NT2/D1 (cell line): ENCODE measurements around the gene TBC1D7.

Source experiments
- DNase-seq: peaks from one replicate; pipeline ENCODE4 v3.0.0-alpha.2; 2011; ENCODE audit warnings: low read depth, low spot score
- H3K27me3 ChIP-seq: 2 replicates; pipeline ENCODE4 v1.6.0; 2011; ENCODE audit warnings: mild to moderate bottlenecking; ENCODE audit not compliant: insufficient read length, insufficient read depth
- H3K36me3 ChIP-seq: 2 replicates; pipeline ENCODE4 v1.6.1; 2011; ENCODE audit warnings: mild to moderate bottlenecking, low read length, mixed read lengths; ENCODE audit not compliant: insufficient read depth, insufficient read length
- H3K4me1 ChIP-seq: 2 replicates; pipeline ENCODE4 v1.5.1; 2011; ENCODE audit not compliant: insufficient read depth, insufficient read length
- H3K4me3 ChIP-seq: 2 replicates; pipeline ENCODE4 v1.5.1; 2011; ENCODE audit warnings: low read depth; ENCODE audit not compliant: insufficient read length
- H3K9ac ChIP-seq: 2 replicates; pipeline ENCODE4 v1.6.0; 2011; ENCODE audit warnings: low read depth; ENCODE audit not compliant: insufficient read length
- H3K9me3 ChIP-seq: 2 replicates; pipeline ENCODE4 v1.5.1; 2011; ENCODE audit warnings: mild to moderate bottlenecking, low read length; ENCODE audit not compliant: insufficient read depth
- SUZ12 ChIP-seq: IDR thresholded peaks from 2 replicates; pipeline ENCODE4 v1.6.1; 2011; ENCODE audit not compliant: insufficient read length, insufficient read depth; ENCODE audit errors: extremely low read depth
- YY1 ChIP-seq: IDR thresholded peaks from 2 replicates; pipeline ENCODE4 v1.6.1; 2011; ENCODE audit not compliant: insufficient read length, insufficient read depth
- ZNF274 ChIP-seq: IDR thresholded peaks from 2 replicates; pipeline ENCODE4 v1.6.1; 2011; ENCODE audit warnings: mild to moderate bottlenecking, low read depth, low read length

The TBC1D7 gene

GRCh38 chr6:13281686-13282085 is 46.7 kb downstream of the TBC1D7 start:
- peaks cover 5% of the 10 kb centered on the region for H3K36me3 ChIP-seq
- H3K4me1 ChIP-seq: peaks cover 2% of the 10 kb centered on the region
- no peak for TF ChIP-seq ZNF274
- no peak for TF ChIP-seq YY1
- no peak for TF ChIP-seq SUZ12
- no peak overlapping the region for H3K9ac ChIP-seq
- no peaks in the 10 kb centered on the region for H3K9me3 ChIP-seq
- no peaks in the 10 kb centered on the region for H3K27me3 ChIP-seq
- H3K4me3 ChIP-seq: no peak overlapping the region
- DNase-seq: no peak

GRCh38 chr6:13280254-13280653 is 48.1 kb downstream of the TBC1D7 start:
- no peak for DNase-seq
- Histone ChIP-seq H3K27me3 (no peaks in the 10 kb centered on the region), H3K36me3 (no peaks in the 10 kb centered on the region)

GRCh38 chr6:13278991-13279390 is 49.3 kb downstream of the TBC1D7 start:
- Histone ChIP-seq H3K9me3 (no peaks in the 10 kb centered on the region), H3K27me3 (no peaks in the 10 kb centered on the region), H3K4me3 (no peak overlapping the region), H3K9ac (no peak overlapping the region), H3K36me3 (no peaks in the 10 kb centered on the region), H3K4me1 (peaks cover 2% of the 10 kb centered on the region)
- TF ChIP-seq SUZ12 (no peak), ZNF274 (no peak), YY1 (no peak)
- no peak for DNase-seq

More at GRCh38 chr6:13280254-13280653, 48.1 kb downstream of the TBC1D7 start:
- Histone ChIP-seq H3K9me3 (no peaks in the 10 kb centered on the region), H3K9ac (no peak overlapping the region), H3K4me3 (no peak overlapping the region), H3K4me1 (peaks cover 2% of the 10 kb centered on the region)
- TF ChIP-seq YY1 (no peak), SUZ12 (no peak), ZNF274 (no peak)

GRCh38 chr6:13278164-13278563 is 50.2 kb downstream of the TBC1D7 start:
- H3K9me3 ChIP-seq: no peaks in the 10 kb centered on the region
- TF ChIP-seq SUZ12: no peak
- no peak for TF ChIP-seq YY1
- TF ChIP-seq ZNF274: no peak
- no peaks in the 10 kb centered on the region for H3K27me3 ChIP-seq
- no peaks in the 10 kb centered on the region for H3K36me3 ChIP-seq
- H3K4me1 ChIP-seq: no peaks in the 10 kb centered on the region
- H3K9ac ChIP-seq: no peak overlapping the region
- no peak for DNase-seq
- H3K4me3 ChIP-seq: no peak overlapping the region

- Histone ChIP-seq H3K36me3 (no peaks in the 10 kb centered on the region), H3K9me3 (no peaks in the 10 kb centered on the region), H3K27me3 (no peaks in the 10 kb centered on the region), H3K4me3 (no peak overlapping the region), H3K4me1 (no peaks in the 10 kb centered on the region), H3K9ac (no peak overlapping the region)
- DNase-seq: no peak
- TF ChIP-seq ZNF274 (no peak), SUZ12 (no peak), YY1 (no peak)
Observed at GRCh38 chr6:13277231-13277630, 51.1 kb downstream of the TBC1D7 start.

- no peak for TF ChIP-seq YY1
- no peak for TF ChIP-seq SUZ12
- no peak for TF ChIP-seq ZNF274
- Histone ChIP-seq H3K4me3 (no peak overlapping the region), H3K4me1 (no peaks in the 10 kb centered on the region), H3K9ac (no peak overlapping the region), H3K9me3 (no peaks in the 10 kb centered on the region), H3K36me3 (peaks cover 3% of the 10 kb centered on the region), H3K27me3 (no peaks in the 10 kb centered on the region)
- no peak for DNase-seq
Observed at GRCh38 chr6:13275435-13275989, 52.8 kb downstream of the TBC1D7 start.

- H3K4me3 ChIP-seq: no peak overlapping the region
- peaks cover 3% of the 10 kb centered on the region for H3K36me3 ChIP-seq
- TF ChIP-seq SUZ12 (no peak), YY1 (no peak), ZNF274 (no peak)
- no peaks in the 10 kb centered on the region for H3K27me3 ChIP-seq
- no peak for DNase-seq
- H3K4me1 ChIP-seq: no peaks in the 10 kb centered on the region
- no peaks in the 10 kb centered on the region for H3K9me3 ChIP-seq
- no peak overlapping the region for H3K9ac ChIP-seq
Observed at GRCh38 chr6:13274707-13275434, 53.5 kb downstream of the TBC1D7 start.
